ENCODE results near the gene TUBB4A. TPM values are rescaled to one million over a fixed set of nuclear protein-coding genes. Genes with fewer than 3 reads are reported as not detected.
A peak's percentile ranks its signal among the peaks of the same experiment; 100 is the strongest.

Gene TUBB4A
- total RNA-seq, 2 donors from 2014 or later = 3.0 to 3.4 TPM

- H3K27me3 ChIP-seq = no peaks in the 10 kb centered on the region
- H3K36me3 ChIP-seq (replicated peaks in 1 of 2; ENCODE audit: insufficient read depth in 1 of 2, low read depth in 2 of 2) = no peaks in the 10 kb centered on the region
- peak in 3 of 4 donors; percentile 34 to 43 (median 41) for DNase-seq
- TF ChIP-seq CTCF (IDR thresholded peaks at IDR 0.05) = peak; percentile 17 to 60 (median 46)
- TF ChIP-seq POLR2A (IDR thresholded peaks at IDR 0.05) = peak in 1 of 3 donors; percentile 20
- intact Hi-C loops (cut with DNase I) = no loop called here
- peaks cover 4% of the 10 kb centered on the region for H3K4me1 ChIP-seq
- H3K9me3 ChIP-seq = no peaks in the 10 kb centered on the region
- WGBS, 2 donors = 33 to 42% methylated on average over 16 to 22 of the region's 24 CpGs
- ATAC-seq = peak; percentile 47
- no peak within 1 kb of the TSS for H3K27ac ChIP-seq
- no peak within 1 kb of the TSS for H3K4me3 ChIP-seq
Observed at GRCh38 chr19:6481541-6482342, 20.4 kb downstream of the TUBB4A start, which contains the start of gene DENND1C. DENND1C (minus strand) TSS chr19:6481787; CDS start chr19:6481695, 92 bp downstream.

GRCh38 chr19:6480848-6481415 lies 21.2 kb downstream of the TUBB4A start:
- 58 to 79% methylated on average over 4 to 10 of the region's 10 CpGs for WGBS, 2 donors
- Histone ChIP-seq H3K4me3 (no peak overlapping the region), H3K36me3 (replicated peaks in 1 of 2; ENCODE audit: insufficient read depth in 1 of 2, low read depth in 2 of 2) (no peaks in the 10 kb centered on the region), H3K27ac (no peak overlapping the region), H3K4me1 (peaks cover 12% of the 10 kb centered on the region), H3K27me3 (no peaks in the 10 kb centered on the region), H3K9me3 (no peaks in the 10 kb centered on the region)
- intact Hi-C loops (cut with DNase I) = no loop called here
- TF ChIP-seq POLR2A (IDR thresholded peaks at IDR 0.05) (no peak), CTCF (IDR thresholded peaks at IDR 0.05) (no peak)
- no peak for DNase-seq
- ATAC-seq = no peak

GRCh38 chr19:6479836-6480398 lies 22.2 kb downstream of the TUBB4A start:
- no peaks in the 10 kb centered on the region for H3K36me3 ChIP-seq (replicated peaks in 1 of 2; ENCODE audit: insufficient read depth in 1 of 2, low read depth in 2 of 2)
- peaks cover 20% of the 10 kb centered on the region for H3K4me1 ChIP-seq
- TF ChIP-seq POLR2A (IDR thresholded peaks at IDR 0.05) = no peak
- TF ChIP-seq CTCF (IDR thresholded peaks at IDR 0.05) = no peak
- no peak overlapping the region for H3K4me3 ChIP-seq
- intact Hi-C loops (cut with DNase I) = no loop called here
- no peak overlapping the region for H3K27ac ChIP-seq
- H3K27me3 ChIP-seq = no peaks in the 10 kb centered on the region
- DNase-seq = no peak
- 67 to 88% methylated on average over 2 of the region's 7 CpGs for WGBS, 2 donors
- no peaks in the 10 kb centered on the region for H3K9me3 ChIP-seq
- no peak for ATAC-seq

- H3K36me3 ChIP-seq (replicated peaks in 1 of 2; ENCODE audit: insufficient read depth in 1 of 2, low read depth in 2 of 2) = no peaks in the 10 kb centered on the region
- peaks cover 20% of the 10 kb centered on the region for H3K4me1 ChIP-seq
- DNase-seq (no peak), ATAC-seq (no peak)
- WGBS, 2 donors = 84 to 91% methylated on average over 7 to 10 of the region's 13 CpGs
- intact Hi-C loops (cut with DNase I) = no loop called here
- no peaks in the 10 kb centered on the region for H3K9me3 ChIP-seq
- H3K27ac ChIP-seq = no peak overlapping the region
- TF ChIP-seq CTCF (IDR thresholded peaks at IDR 0.05) (no peak), POLR2A (IDR thresholded peaks at IDR 0.05) (no peak)
- H3K4me3 ChIP-seq = no peak overlapping the region
- no peaks in the 10 kb centered on the region for H3K27me3 ChIP-seq
Observed at GRCh38 chr19:6478815-6479214, 23.3 kb downstream of the TUBB4A start.
